HG03439 (cell line): ENCODE results near the gene CYLC1.

Experiments used
- ATAC-seq: cut with Tn5 transposase; IDR thresholded peaks from one replicate; pipeline ENCODE4 v1.9.1; 2021; ENCODE audit warnings: mild to moderate bottlenecking, moderate library complexity; ENCODE audit not compliant: unreplicated experiment

The CYLC1 gene

GRCh38 chrX:83860846-83861245, at the start of gene CYLC1:
Gene CYLC1, plus strand, starts transcription at chrX:83861146. Its CDS starts 37 bp downstream, at chrX:83861183.
- ATAC-seq: no peak

GRCh38 chrX:83819304-83819703, 41.6 kb upstream of the CYLC1 start:
- no peak for ATAC-seq

GRCh38 chrX:83829874-83830273, 31.1 kb upstream of the CYLC1 start:
- ATAC-seq: no peak

DNA sequence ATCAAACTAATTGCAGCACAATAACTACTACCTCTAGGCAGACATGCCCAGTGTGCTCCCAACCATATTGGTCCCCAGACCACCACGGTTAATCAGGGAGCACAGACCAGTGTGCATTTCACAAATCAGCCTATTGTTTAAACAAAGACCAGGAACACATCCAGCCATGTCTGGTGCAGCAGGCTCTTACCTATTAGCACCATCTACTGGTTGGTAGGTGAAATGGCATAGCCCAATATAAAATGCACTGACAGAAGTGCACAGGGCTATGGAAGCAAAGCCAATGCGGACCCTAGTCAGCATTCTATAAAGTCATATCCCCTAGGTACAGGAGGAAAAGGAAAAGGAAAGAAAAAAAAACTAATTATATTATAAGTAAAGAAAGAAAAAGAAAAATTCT, 15.5 kb upstream of the CYLC1 start:
- peak; percentile 76 for ATAC-seq

DNA sequence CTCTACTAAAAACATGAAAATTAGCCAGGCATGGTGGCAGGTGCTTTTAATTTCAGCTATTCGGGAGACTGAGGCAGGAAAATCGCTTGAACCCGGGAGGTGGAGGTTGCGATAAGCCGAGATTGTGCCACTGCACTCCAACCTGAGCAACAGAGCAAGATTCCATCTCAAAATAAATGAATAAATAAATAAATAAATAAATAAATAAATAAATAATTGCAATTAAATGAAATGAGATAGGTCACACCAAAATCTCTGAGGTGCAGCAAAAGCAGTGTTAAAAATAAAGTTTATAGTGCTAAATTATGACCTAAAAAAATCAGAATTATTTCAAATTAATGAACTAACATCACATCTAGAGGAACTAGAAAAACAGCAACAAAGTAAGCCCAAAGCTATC, 13.6 kb upstream of the CYLC1 start:
- no peak for ATAC-seq

- ATAC-seq: no peak
These were observed 27.6 kb downstream of the CYLC1 start for GRCh38 chrX:83888585-83888984.

DNA sequence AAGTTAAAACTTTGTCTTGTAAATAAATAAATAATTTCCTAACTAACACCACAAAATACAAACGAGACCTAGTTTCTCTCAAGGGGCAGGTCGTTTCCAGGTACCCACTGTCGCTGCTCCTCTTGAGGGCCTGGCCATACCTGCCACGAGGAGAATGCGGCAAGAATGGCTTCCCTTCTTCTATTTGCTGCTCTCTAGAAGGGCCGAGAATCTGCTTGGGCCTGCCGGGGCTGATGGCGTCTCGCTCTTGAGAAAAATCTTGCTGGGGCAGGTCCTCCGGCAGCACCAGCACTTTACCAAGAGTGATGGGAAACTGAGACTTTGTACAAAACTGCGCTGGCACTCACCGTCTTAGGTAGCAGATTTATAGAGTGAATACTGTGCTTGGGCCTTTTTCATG, 31.5 kb downstream of the CYLC1 start:
- no peak for ATAC-seq

GRCh38 chrX:83906921-83907320, 46.0 kb downstream of the CYLC1 start:
- no peak for ATAC-seq

- ATAC-seq: no peak
These were observed 55.6 kb downstream of the CYLC1 start for GRCh38 chrX:83916525-83916924.

- no peak for ATAC-seq
These were observed 73.3 kb downstream of the CYLC1 start for GRCh38 chrX:83934220-83934619.
